Peyer's patch (tissue), 4 donors: ENCODE measurements around the gene HMG20B. TPM values are rescaled to one million over a fixed set of nuclear protein-coding genes. Genes with fewer than 3 reads are reported as not detected.
A peak's percentile ranks its signal among the peaks of the same experiment; 100 is the strongest.

Source experiments
- DNase-seq, 3 donors: peaks; one replicate each; pipeline ENCODE4 v3.0.0-alpha.2; 2017 to 2019
- H3K27ac ChIP-seq, 4 donors: fragments of 200-600 bp; sonication (generic); one replicate each; pipeline ENCODE4 v1.5.1; 2016 to 2019
- H3K27me3 ChIP-seq, 2 donors: fragments of 200-600 bp; sonication (generic); one replicate each; pipeline ENCODE4 v1.5.1; 2019
- H3K36me3 ChIP-seq, 3 donors: fragments of 200-600 bp; sonication (generic); one replicate each; pipeline ENCODE4 v1.5.1; 2016 to 2019
- H3K4me1 ChIP-seq, 4 donors: fragments of 200-600 bp; sonication (generic); one replicate each; pipeline ENCODE4 v1.5.1; 2016 to 2019
- H3K4me3 ChIP-seq, 4 donors: fragments of 200-600 bp; sonication (generic); 1 replicate in 3 of 4; 2 replicates in 1 of 4; pipeline ENCODE4 v1.5.1; 2016 to 2019; ENCODE audit warnings: mild to moderate bottlenecking in 1 of 4
- H3K9me3 ChIP-seq, 4 donors: fragments of 200-600 bp; sonication (generic); one replicate each; pipeline ENCODE4 v1.5.1; 2016 to 2019; ENCODE audit warnings: mild to moderate bottlenecking in 1 of 4
- CTCF ChIP-seq, 6 experiments: fragments of 450-650 bp in 4 of 6; fragments of 200-600 bp in 2 of 6; sonication (generic) in 1 of 6; IDR thresholded peaks; one replicate each; pipeline ENCODE4 v1.5.1; 2017 to 2019; ENCODE audit warnings: antibody characterized with exemption in 6 of 6, mild to moderate bottlenecking in 3 of 6, moderate library complexity in 1 of 6
- POLR2A ChIP-seq, 2 donors: fragments of 450-650 bp; IDR thresholded peaks; one replicate each; pipeline ENCODE4 v1.5.1; 2017; ENCODE audit warnings: antibody characterized with exemption in 2 of 2, mild to moderate bottlenecking in 2 of 2, moderate library complexity in 2 of 2
- total RNA-seq, 4 donors: library from RNA; depleted of rRNA; stranded (reverse); fragments of >200 nt; gene quantifications; one replicate each; pipeline ENCODE4 v1.1.0, GENCODE V29; 2016

The HMG20B gene
- 100 to 1,000 TPM in 2 of 4 donors, 10 to 100 TPM in 2; 70.4 to 236 (median 117) TPM for total RNA-seq

- H3K4me1 ChIP-seq = peaks cover 0 to 41% (median 8%) of the 10 kb centered on the region in 4 donors
- peak within 1 kb of the TSS; percentile 75 to 91 (median 84) for H3K27ac ChIP-seq
- peak in 1 of 2 donors; percentile 28 for TF ChIP-seq POLR2A (IDR thresholded peaks at IDR 0.05)
- TF ChIP-seq CTCF (IDR thresholded peaks at IDR 0.05) = no peak
- H3K9me3 ChIP-seq = no peaks in the 10 kb centered on the region
- H3K4me3 ChIP-seq = peak within 1 kb of the TSS; percentile 62 to 93 (median 74)
- H3K36me3 ChIP-seq = peaks cover 0 to 5% (median 0%) of the 10 kb centered on the region in 3 donors
- no peak for DNase-seq
- no peaks in the 10 kb centered on the region for H3K27me3 ChIP-seq
Measured at GRCh38 chr19:3572855-3573161, at the start of gene HMG20B. HMG20B (plus strand) TSS chr19:3572944; CDS start chr19:3573310, 366 bp downstream.

GRCh38 chr19:3523361-3524077 lies 49.2 kb upstream of the HMG20B start:
- Histone ChIP-seq H3K36me3 (peaks cover 0 to 69% (median 0%) of the 10 kb centered on the region in 3 donors), H3K4me1 (peaks cover 0 to 14% (median 1%) of the 10 kb centered on the region in 4 donors), H3K9me3 (no peaks in the 10 kb centered on the region), H3K27ac (no peak overlapping the region), H3K27me3 (no peaks in the 10 kb centered on the region), H3K4me3 (no peak overlapping the region)
- no peak for DNase-seq
- no peak for TF ChIP-seq POLR2A (IDR thresholded peaks at IDR 0.05)
- TF ChIP-seq CTCF (IDR thresholded peaks at IDR 0.05) = no peak

GRCh38 chr19:3524078-3524842 lies 48.5 kb upstream of the HMG20B start:
- Histone ChIP-seq H3K4me1 (peaks cover 0 to 14% (median 1%) of the 10 kb centered on the region in 4 donors), H3K9me3 (no peaks in the 10 kb centered on the region), H3K36me3 (peaks cover 0 to 64% (median 0%) of the 10 kb centered on the region in 3 donors), H3K27ac (no peak overlapping the region), H3K27me3 (no peaks in the 10 kb centered on the region), H3K4me3 (no peak overlapping the region)
- no peak for TF ChIP-seq POLR2A (IDR thresholded peaks at IDR 0.05)
- TF ChIP-seq CTCF (IDR thresholded peaks at IDR 0.05) = no peak
- no peak for DNase-seq

- Histone ChIP-seq H3K4me3 (no peak overlapping the region), H3K27me3 (no peaks in the 10 kb centered on the region), H3K4me1 (peaks cover 0 to 8% (median 1%) of the 10 kb centered on the region in 4 donors), H3K27ac (no peak overlapping the region), H3K9me3 (no peaks in the 10 kb centered on the region), H3K36me3 (peaks cover 0 to 58% (median 0%) of the 10 kb centered on the region in 3 donors)
- no peak for DNase-seq
- TF ChIP-seq POLR2A (IDR thresholded peaks at IDR 0.05) (no peak), CTCF (IDR thresholded peaks at IDR 0.05) (no peak)
Measured at GRCh38 chr19:3524904-3525451, 47.8 kb upstream of the HMG20B start.

- no peak overlapping the region for H3K27ac ChIP-seq
- no peak overlapping the region for H3K4me3 ChIP-seq
- H3K27me3 ChIP-seq = no peaks in the 10 kb centered on the region
- H3K36me3 ChIP-seq = peaks cover 0 to 70% (median 0%) of the 10 kb centered on the region in 3 donors
- H3K9me3 ChIP-seq = no peaks in the 10 kb centered on the region
- TF ChIP-seq CTCF (IDR thresholded peaks at IDR 0.05) (no peak), POLR2A (IDR thresholded peaks at IDR 0.05) (no peak)
- H3K4me1 ChIP-seq = no peaks in the 10 kb centered on the region
- DNase-seq = no peak
Measured at GRCh38 chr19:3526507-3527237, 46.1 kb upstream of the HMG20B start.
